Measurements from ENCODE around the gene ALOX15.
"Not testable (repeated sequence)": the region's sequence is repeated elsewhere in the genome, so short reads cannot be mapped to it uniquely, and the experiment has no call there.

ALOX15 gene
- 0 to 0.09 (median 0) reads per million in 3 donors for total RNA-seq

DNA sequence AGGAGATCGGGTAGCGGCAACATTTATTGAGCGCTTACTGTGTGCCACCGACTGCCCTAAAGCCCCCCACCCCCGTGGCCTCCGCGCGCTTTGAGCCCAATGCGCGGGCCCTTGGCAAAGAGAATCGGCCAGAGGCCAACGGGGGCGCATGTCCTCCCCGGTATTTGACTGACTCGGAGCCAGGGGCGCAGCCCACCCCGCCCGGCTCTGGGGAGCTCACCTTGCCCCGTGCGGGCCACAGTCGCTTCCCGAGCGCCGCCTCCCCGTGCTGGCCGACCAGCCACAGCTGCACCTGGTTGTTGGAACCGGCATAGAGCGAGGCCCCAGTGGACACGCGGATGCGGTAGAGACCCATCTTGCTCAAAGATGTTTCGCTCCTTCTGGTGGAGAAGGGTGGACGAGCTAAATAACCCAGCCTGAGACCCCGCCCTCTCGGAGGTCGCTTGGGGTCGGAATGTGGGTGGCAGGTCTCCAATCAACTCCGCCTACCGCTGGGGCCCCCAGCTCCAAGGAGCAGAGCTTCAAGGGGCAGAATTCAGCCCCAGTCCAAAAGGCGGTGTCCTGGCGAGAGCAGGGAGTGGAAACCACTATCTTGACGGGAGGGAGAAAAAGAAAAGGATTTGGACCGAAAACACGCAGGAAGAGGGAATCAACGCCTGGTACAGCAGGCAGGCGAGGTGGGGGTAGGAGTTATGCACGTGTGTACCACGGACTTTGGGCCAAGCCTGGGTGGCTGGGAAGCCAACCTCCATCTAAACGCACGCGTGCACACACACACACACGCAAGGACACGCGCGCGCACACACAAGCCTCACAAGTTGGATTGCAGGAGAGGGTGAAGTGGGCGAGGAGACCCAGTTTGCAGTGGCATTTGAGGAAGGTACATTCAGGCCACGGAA, at the start of gene ALOX15:
ALOX15 (minus strand) TSS at position 382 of the 899 bp plus-strand sequence; CDS start at position 355, 27 bp downstream.
- no peak within 1 kb of the TSS for H3K4me3 ChIP-seq (ENCODE audit: insufficient read depth, low read depth, low read length, poor library complexity, severe bottlenecking)
- peaks cover 24% of the 10 kb centered on the region for H3K27me3 ChIP-seq (replicated peaks; ENCODE audit: control insufficient read depth, insufficient read depth, low read length, poor library complexity, severe bottlenecking)
- no peak within 1 kb of the TSS for H3K27ac ChIP-seq (ENCODE audit: insufficient read depth, low read length, poor library complexity, severe bottlenecking)
- H3K4me1 ChIP-seq (ENCODE audit: control insufficient read depth, insufficient read depth, low read length, poor library complexity, severe bottlenecking), result peaks cover 3% of the 10 kb centered on the region
- H3K36me3 ChIP-seq (ENCODE audit: control insufficient read depth, insufficient read depth, low read length), result no peaks in the 10 kb centered on the region
- no peaks in the 10 kb centered on the region for H3K9me3 ChIP-seq (ENCODE audit: control insufficient read depth, low read length)
- DNase-seq, result no peak

GRCh38 chr17:4690745-4691144, 49.3 kb upstream of the ALOX15 start:
- Histone ChIP-seq H3K4me1 (ENCODE audit: control insufficient read depth, insufficient read depth, low read length, poor library complexity, severe bottlenecking) (peaks cover 1% of the 10 kb centered on the region), H3K36me3 (ENCODE audit: control insufficient read depth, insufficient read depth, low read length) (peaks cover 26% of the 10 kb centered on the region), H3K9me3 (ENCODE audit: control insufficient read depth, low read length) (no peaks in the 10 kb centered on the region), H3K4me3 (ENCODE audit: insufficient read depth, low read depth, low read length, poor library complexity, severe bottlenecking) (no peak overlapping the region), H3K27ac (ENCODE audit: insufficient read depth, low read length, poor library complexity, severe bottlenecking) (no peak overlapping the region), H3K27me3 (replicated peaks; ENCODE audit: control insufficient read depth, insufficient read depth, low read length, poor library complexity, severe bottlenecking) (no peaks in the 10 kb centered on the region)
- DNase-seq, result no peak

GRCh38 chr17:4689872-4690271, 48.4 kb upstream of the ALOX15 start:
- not testable (repeated sequence) for H3K4me3 ChIP-seq (ENCODE audit: insufficient read depth, low read depth, low read length, poor library complexity, severe bottlenecking); H3K4me1 ChIP-seq (ENCODE audit: control insufficient read depth, insufficient read depth, low read length, poor library complexity, severe bottlenecking); H3K9me3 ChIP-seq (ENCODE audit: control insufficient read depth, low read length); H3K27me3 ChIP-seq (replicated peaks; ENCODE audit: control insufficient read depth, insufficient read depth, low read length, poor library complexity, severe bottlenecking); DNase-seq; H3K27ac ChIP-seq (ENCODE audit: insufficient read depth, low read length, poor library complexity, severe bottlenecking)
- H3K36me3 ChIP-seq (ENCODE audit: control insufficient read depth, insufficient read depth, low read length), result peaks cover 29% of the 10 kb centered on the region

GRCh38 chr17:4683739-4684138, 42.3 kb upstream of the ALOX15 start:
- H3K36me3 ChIP-seq (ENCODE audit: control insufficient read depth, insufficient read depth, low read length), result peaks cover 44% of the 10 kb centered on the region
- not testable (repeated sequence) for DNase-seq; H3K9me3 ChIP-seq (ENCODE audit: control insufficient read depth, low read length); H3K4me1 ChIP-seq (ENCODE audit: control insufficient read depth, insufficient read depth, low read length, poor library complexity, severe bottlenecking); H3K4me3 ChIP-seq (ENCODE audit: insufficient read depth, low read depth, low read length, poor library complexity, severe bottlenecking); H3K27ac ChIP-seq (ENCODE audit: insufficient read depth, low read length, poor library complexity, severe bottlenecking); H3K27me3 ChIP-seq (replicated peaks; ENCODE audit: control insufficient read depth, insufficient read depth, low read length, poor library complexity, severe bottlenecking)

- Histone ChIP-seq H3K4me3 (ENCODE audit: insufficient read depth, low read depth, low read length, poor library complexity, severe bottlenecking) (no peak overlapping the region), H3K27me3 (replicated peaks; ENCODE audit: control insufficient read depth, insufficient read depth, low read length, poor library complexity, severe bottlenecking) (no peaks in the 10 kb centered on the region), H3K4me1 (ENCODE audit: control insufficient read depth, insufficient read depth, low read length, poor library complexity, severe bottlenecking) (no peaks in the 10 kb centered on the region), H3K9me3 (ENCODE audit: control insufficient read depth, low read length) (no peaks in the 10 kb centered on the region), H3K27ac (ENCODE audit: insufficient read depth, low read length, poor library complexity, severe bottlenecking) (no peak overlapping the region), H3K36me3 (ENCODE audit: control insufficient read depth, insufficient read depth, low read length) (peaks cover 63% of the 10 kb centered on the region)
- no peak for DNase-seq
Observed at GRCh38 chr17:4679658-4680057, 38.2 kb upstream of the ALOX15 start.

GRCh38 chr17:4678448-4679026, 37.1 kb upstream of the ALOX15 start:
- DNase-seq, result no peak
- Histone ChIP-seq H3K4me3 (ENCODE audit: insufficient read depth, low read depth, low read length, poor library complexity, severe bottlenecking) (no peak overlapping the region), H3K9me3 (ENCODE audit: control insufficient read depth, low read length) (no peaks in the 10 kb centered on the region), H3K4me1 (ENCODE audit: control insufficient read depth, insufficient read depth, low read length, poor library complexity, severe bottlenecking) (no peaks in the 10 kb centered on the region), H3K36me3 (ENCODE audit: control insufficient read depth, insufficient read depth, low read length) (peaks cover 73% of the 10 kb centered on the region), H3K27ac (ENCODE audit: insufficient read depth, low read length, poor library complexity, severe bottlenecking) (no peak overlapping the region), H3K27me3 (replicated peaks; ENCODE audit: control insufficient read depth, insufficient read depth, low read length, poor library complexity, severe bottlenecking) (no peaks in the 10 kb centered on the region)

- H3K9me3 ChIP-seq (ENCODE audit: control insufficient read depth, low read length), result no peaks in the 10 kb centered on the region
- no peak overlapping the region for H3K4me3 ChIP-seq (ENCODE audit: insufficient read depth, low read depth, low read length, poor library complexity, severe bottlenecking)
- peaks cover 78% of the 10 kb centered on the region for H3K36me3 ChIP-seq (ENCODE audit: control insufficient read depth, insufficient read depth, low read length)
- H3K27ac ChIP-seq (ENCODE audit: insufficient read depth, low read length, poor library complexity, severe bottlenecking), result no peak overlapping the region
- DNase-seq, result no peak
- no peaks in the 10 kb centered on the region for H3K27me3 ChIP-seq (replicated peaks; ENCODE audit: control insufficient read depth, insufficient read depth, low read length, poor library complexity, severe bottlenecking)
- H3K4me1 ChIP-seq (ENCODE audit: control insufficient read depth, insufficient read depth, low read length, poor library complexity, severe bottlenecking), result no peaks in the 10 kb centered on the region
Observed at GRCh38 chr17:4676791-4677190, 35.3 kb upstream of the ALOX15 start.

- Histone ChIP-seq H3K27me3 (replicated peaks; ENCODE audit: control insufficient read depth, insufficient read depth, low read length, poor library complexity, severe bottlenecking) (no peaks in the 10 kb centered on the region), H3K4me1 (ENCODE audit: control insufficient read depth, insufficient read depth, low read length, poor library complexity, severe bottlenecking) (no peaks in the 10 kb centered on the region), H3K4me3 (ENCODE audit: insufficient read depth, low read depth, low read length, poor library complexity, severe bottlenecking) (no peak overlapping the region), H3K36me3 (ENCODE audit: control insufficient read depth, insufficient read depth, low read length) (peaks cover 81% of the 10 kb centered on the region), H3K27ac (ENCODE audit: insufficient read depth, low read length, poor library complexity, severe bottlenecking) (no peak overlapping the region), H3K9me3 (ENCODE audit: control insufficient read depth, low read length) (no peaks in the 10 kb centered on the region)
- no peak for DNase-seq
Observed at GRCh38 chr17:4675791-4676190, 34.3 kb upstream of the ALOX15 start.

GRCh38 chr17:4674685-4674998, 33.2 kb upstream of the ALOX15 start:
- Histone ChIP-seq H3K4me1 (ENCODE audit: control insufficient read depth, insufficient read depth, low read length, poor library complexity, severe bottlenecking) (no peaks in the 10 kb centered on the region), H3K36me3 (ENCODE audit: control insufficient read depth, insufficient read depth, low read length) (peaks cover 77% of the 10 kb centered on the region), H3K4me3 (ENCODE audit: insufficient read depth, low read depth, low read length, poor library complexity, severe bottlenecking) (no peak overlapping the region), H3K27me3 (replicated peaks; ENCODE audit: control insufficient read depth, insufficient read depth, low read length, poor library complexity, severe bottlenecking) (no peaks in the 10 kb centered on the region), H3K27ac (ENCODE audit: insufficient read depth, low read length, poor library complexity, severe bottlenecking) (no peak overlapping the region), H3K9me3 (ENCODE audit: control insufficient read depth, low read length) (no peaks in the 10 kb centered on the region)
- DNase-seq, result no peak

GRCh38 chr17:4673986-4674684, 32.7 kb upstream of the ALOX15 start:
- Histone ChIP-seq H3K27me3 (replicated peaks; ENCODE audit: control insufficient read depth, insufficient read depth, low read length, poor library complexity, severe bottlenecking) (no peaks in the 10 kb centered on the region), H3K27ac (ENCODE audit: insufficient read depth, low read length, poor library complexity, severe bottlenecking) (no peak overlapping the region), H3K36me3 (ENCODE audit: control insufficient read depth, insufficient read depth, low read length) (peaks cover 72% of the 10 kb centered on the region), H3K9me3 (ENCODE audit: control insufficient read depth, low read length) (no peaks in the 10 kb centered on the region), H3K4me1 (ENCODE audit: control insufficient read depth, insufficient read depth, low read length, poor library complexity, severe bottlenecking) (no peaks in the 10 kb centered on the region), H3K4me3 (ENCODE audit: insufficient read depth, low read depth, low read length, poor library complexity, severe bottlenecking) (no peak overlapping the region)
- no peak for DNase-seq

Measured in effector memory CD4-positive, alpha-beta T cell (primary cell).